Anterior cingulate cortex (tissue), 58 donors: ENCODE results near the gene ACSL3.
A peak's percentile ranks its signal among the peaks of the same experiment; 100 is the strongest.
"Not testable (repeated sequence)": the region's sequence is repeated elsewhere in the genome, so short reads cannot be mapped to it uniquely, and the experiment has no call there.

ENCODE experiments used
- DNase-seq, 58 donors: peaks; one replicate each; lab custom pipeline; 2025; lab: John Stamatoyannopoulos, UW

ACSL3 gene

GRCh38 chr2:222904557-222905258, 43.9 kb downstream of the ACSL3 start:
- DNase-seq, result no peak

- DNase-seq, result no peak
These were observed 46.2 kb downstream of the ACSL3 start for GRCh38 chr2:222907048-222907447.

- no peak for DNase-seq
These were observed 47.1 kb downstream of the ACSL3 start for GRCh38 chr2:222907790-222908441.

GRCh38 chr2:222909286-222909685, 48.5 kb downstream of the ACSL3 start:
- DNase-seq, result no peak

- peak in 6 of 58 donors; percentile 11 to 37 (median 14) for DNase-seq
These were observed 51.3 kb downstream of the ACSL3 start for GRCh38 chr2:222912117-222912516.

GRCh38 chr2:222912776-222913175, 51.9 kb downstream of the ACSL3 start:
- no peak for DNase-seq

GRCh38 chr2:222915092-222915957, 54.5 kb downstream of the ACSL3 start:
- DNase-seq, result no peak

GRCh38 chr2:222916229-222917197, 55.7 kb downstream of the ACSL3 start:
- DNase-seq, result no peak

- not testable (repeated sequence) for DNase-seq
These were observed 56.4 kb downstream of the ACSL3 start for GRCh38 chr2:222917212-222917611.

- no peak for DNase-seq
These were observed 59.1 kb downstream of the ACSL3 start for GRCh38 chr2:222919841-222920526.

- no peak for DNase-seq
These were observed 59.9 kb downstream of the ACSL3 start for GRCh38 chr2:222920657-222921186.

GRCh38 chr2:222922019-222922800, 61.4 kb downstream of the ACSL3 start:
- no peak for DNase-seq

GRCh38 chr2:222926915-222927314, 66.1 kb downstream of the ACSL3 start:
- no peak for DNase-seq

GRCh38 chr2:222927600-222927999, 66.8 kb downstream of the ACSL3 start:
- no peak for DNase-seq

- no peak for DNase-seq
These were observed 67.5 kb downstream of the ACSL3 start for GRCh38 chr2:222928335-222928734.

GRCh38 chr2:222930862-222931261, 70.0 kb downstream of the ACSL3 start:
- DNase-seq, result no peak

GRCh38 chr2:222931659-222932058, 70.8 kb downstream of the ACSL3 start:
- no peak for DNase-seq

- DNase-seq, result no peak
These were observed 72.6 kb downstream of the ACSL3 start for GRCh38 chr2:222933458-222933857.
